GM21367 (cell line): Measurements from ENCODE around the gene TRIB2.
A peak's percentile ranks its signal among the peaks of the same experiment; 100 is the strongest.

Source experiments
- ATAC-seq: cut with Tn5 transposase; IDR thresholded peaks from one replicate; pipeline ENCODE4 v1.9.1; 2021; ENCODE audit not compliant: unreplicated experiment

TRIB2 gene

DNA sequence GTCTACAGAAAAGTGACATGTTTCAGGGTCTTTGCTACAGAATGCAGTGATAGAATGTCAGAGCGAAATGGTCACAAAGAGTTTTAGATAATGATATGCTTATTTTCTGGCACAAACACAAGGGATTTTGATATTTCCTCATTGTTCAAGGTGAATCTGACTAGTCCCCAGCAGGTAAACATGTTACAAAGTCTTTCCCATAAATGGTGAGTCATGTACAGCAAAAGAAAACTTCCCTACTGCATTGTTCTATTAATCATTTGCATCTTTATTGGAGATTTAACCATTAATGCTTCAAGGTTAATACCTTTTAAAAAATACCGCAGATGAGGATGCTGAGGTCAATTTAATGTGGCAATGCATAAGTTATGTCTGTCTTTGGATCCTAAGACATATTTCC, 19.1 kb upstream of the TRIB2 start:
- ATAC-seq, result no peak

DNA sequence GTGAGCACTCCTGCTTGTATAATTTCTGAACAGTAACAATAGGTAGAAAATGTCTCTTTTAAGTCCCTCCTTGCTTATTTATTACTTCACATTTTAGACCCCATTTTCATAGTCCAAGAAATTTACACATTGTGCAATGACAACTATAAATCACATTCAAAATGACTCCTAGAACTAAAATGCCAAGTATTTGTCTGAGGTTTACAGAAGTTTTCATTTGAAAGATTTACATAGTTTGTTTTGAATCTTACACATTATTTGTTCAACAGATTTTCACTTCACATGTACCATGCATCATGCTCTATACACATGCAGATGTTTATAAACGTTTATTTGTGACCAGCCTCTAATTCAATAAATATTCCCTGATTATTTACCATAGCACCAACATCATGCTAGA, 15.7 kb upstream of the TRIB2 start:
- no peak for ATAC-seq

DNA sequence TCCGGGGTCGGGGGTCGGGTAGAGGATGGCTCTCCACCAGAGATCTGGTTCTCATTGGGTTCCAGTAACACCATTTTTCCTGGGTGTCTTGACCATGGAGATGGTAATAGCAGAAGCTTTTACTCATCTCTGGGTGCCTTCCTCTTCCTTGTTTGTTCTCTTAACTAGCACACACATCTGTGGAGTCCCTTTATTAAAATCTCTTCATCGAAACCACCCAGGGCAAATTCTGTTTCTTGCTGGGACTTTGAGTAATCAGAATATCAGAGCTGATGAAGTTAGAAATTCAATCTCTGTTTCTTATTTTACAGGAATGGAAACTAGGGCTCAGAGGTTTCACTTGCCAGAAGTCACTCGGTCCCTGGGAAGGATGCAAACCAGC, 15.0 kb upstream of the TRIB2 start:
- no peak for ATAC-seq

DNA sequence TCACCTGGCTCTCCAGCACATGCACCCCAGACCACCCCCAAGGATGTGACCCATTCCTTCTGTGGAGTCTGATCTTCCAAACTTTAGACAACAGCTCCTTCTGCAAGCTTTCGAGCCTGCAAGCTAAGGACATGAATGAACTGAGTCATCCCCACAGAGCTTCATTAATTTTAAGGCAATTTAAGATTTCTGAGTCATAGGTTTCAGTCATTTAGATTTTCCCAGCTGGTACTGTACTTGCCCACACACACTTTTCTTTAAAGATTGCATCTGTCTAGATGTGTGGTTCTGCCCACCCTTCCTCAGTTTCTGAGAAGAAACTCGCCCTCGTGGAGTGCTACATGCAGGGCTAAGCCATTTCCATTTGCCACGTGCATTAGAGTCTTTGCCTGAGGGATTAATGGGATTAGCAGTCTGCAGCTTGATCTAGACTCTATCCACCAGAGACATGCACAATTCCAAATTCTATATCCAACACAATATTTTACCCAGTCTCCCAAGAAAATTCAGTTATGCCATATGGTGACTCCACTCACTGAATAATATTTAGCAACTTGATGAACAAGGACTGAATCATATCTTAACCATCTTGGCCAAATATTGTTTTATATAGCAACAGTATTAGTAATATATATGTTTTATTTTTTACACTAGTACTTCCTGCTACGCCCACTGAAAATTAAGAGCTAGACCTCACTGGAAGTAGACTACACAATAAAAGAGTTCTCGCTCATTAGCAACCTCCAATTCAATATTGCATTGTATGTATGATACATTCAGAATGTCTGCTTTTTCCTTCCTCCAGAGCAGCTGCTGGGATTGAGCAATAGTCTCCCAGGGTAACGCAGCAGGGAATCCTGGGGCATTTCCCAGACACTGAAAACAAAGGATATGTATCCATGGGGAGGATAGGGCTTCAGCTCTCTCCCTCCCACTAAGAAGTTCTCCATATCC, 14.3 kb upstream of the TRIB2 start:
- no peak for ATAC-seq

DNA sequence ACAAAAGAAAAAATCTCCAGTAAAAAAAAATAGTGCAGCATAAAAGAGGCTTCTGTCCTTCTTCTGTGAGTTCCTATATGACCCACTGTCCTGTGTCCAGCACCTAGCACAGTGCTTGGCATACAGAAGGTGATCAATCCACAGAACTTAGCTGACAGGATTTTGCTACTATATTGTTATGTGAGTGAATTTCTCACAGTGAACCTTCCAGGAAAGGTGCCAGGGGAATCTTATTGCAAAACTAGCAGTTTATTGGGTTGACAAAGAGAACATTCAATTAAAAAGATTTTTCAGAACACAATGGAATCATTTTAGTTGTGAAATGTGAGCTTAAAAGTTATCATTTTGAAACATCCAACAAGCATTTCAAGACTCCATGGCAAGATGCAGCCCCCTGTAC, 12.4 kb upstream of the TRIB2 start:
- ATAC-seq, result no peak

DNA sequence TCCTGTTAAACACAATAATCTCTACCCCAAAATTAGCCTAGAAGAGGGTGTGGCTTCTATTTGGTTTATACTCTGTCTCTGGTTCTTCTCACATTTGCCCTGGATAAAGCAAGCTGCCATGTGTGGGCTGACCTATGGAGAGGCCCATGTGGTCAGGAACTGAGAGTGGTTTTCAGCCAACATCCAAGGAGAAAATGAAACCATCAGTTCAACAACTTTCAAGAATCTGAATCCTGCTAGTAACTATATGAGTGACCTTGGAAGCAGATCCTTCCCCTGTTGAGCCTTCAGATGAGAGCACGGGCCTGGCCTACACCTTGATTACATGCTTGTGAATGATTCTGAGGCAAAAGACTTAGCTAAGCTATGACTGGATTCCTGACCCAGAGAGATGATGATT, 11.5 kb upstream of the TRIB2 start:
- no peak for ATAC-seq

DNA sequence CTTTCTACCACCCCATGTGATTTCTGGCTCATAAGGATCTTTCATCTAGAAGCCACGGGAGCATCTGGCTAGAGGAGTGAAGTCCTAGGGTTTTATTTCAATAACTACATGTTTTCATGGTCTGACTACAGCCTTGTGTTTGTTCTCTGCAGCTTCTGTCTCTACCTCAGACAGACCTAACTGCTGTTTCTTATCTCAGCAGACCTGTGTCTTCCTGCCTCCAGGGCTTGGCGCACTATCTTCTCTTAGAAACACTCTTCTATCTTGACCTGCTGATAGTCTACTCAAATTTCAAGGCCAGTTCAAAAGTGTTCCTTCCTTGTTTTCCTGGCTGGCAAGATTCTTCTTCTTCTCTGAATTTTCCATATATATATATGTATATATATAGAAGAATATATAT, 11.0 kb upstream of the TRIB2 start:
- no peak for ATAC-seq

DNA sequence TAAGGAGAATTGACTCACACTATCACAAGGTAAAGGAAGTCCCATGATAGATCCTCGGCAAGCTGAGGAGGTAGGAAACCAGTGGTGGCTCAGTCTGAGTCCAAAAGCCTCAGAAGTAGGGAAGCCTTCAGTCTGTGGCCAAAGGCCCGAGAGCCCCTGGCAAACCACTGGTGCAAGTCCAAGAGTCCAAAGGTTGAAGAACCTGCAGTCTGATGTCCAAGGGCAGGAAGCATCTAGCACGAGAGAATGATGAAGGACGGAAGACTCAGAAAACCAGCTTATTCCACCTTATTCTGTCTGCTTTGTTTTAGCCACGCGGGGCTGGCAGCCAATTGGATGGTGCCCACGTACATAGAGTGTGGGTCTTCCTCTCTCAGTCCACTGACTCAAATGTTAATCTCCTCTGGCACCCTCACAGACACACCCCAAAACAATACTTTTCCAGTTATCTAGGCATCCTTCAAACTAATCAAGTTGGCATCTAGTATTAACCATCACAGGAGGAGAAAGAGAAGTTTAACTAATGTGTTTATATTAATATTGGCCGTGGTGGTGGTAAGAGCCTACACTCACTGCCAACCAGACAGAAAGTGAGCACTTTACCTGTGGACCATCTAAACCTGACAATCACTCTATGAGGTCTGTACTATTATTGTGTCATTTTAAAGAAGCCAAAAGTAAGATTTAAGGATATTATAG, 8.1 kb upstream of the TRIB2 start:
- no peak for ATAC-seq

DNA sequence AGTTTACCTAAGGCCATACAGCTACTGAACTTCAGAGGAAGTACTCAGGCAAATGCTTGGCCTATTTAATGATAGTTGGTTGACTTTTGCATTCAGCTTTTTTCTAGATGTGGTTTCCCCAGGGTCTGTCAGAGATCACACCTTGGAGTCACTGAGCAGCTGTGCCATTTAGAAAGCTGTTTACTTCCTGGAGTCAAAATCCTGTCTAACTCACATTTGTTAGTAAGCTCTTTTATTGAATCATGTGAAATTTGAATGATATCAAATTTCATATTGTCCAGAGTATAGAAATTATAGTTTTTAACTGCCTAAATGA, 7.6 kb upstream of the TRIB2 start:
- no peak for ATAC-seq

DNA sequence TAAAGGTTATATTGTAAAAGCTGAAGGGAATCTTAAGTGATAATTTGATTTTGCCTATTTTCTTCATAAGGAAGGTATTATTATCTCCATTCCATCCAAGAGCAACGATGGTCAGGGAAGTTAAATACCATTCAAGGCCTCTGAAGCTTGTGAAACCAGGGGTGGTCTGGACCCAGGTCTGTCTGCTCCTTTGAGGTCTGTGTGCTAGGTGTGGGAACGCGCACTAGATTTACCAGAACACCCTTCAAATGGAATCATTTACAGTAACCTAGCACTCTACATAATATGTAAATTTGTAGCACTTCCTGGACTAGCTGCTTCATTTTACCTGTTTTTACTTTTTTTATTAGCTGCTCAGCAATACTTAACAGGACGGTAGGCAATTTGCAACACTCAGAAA, 6.4 kb upstream of the TRIB2 start:
- ATAC-seq, result no peak

DNA sequence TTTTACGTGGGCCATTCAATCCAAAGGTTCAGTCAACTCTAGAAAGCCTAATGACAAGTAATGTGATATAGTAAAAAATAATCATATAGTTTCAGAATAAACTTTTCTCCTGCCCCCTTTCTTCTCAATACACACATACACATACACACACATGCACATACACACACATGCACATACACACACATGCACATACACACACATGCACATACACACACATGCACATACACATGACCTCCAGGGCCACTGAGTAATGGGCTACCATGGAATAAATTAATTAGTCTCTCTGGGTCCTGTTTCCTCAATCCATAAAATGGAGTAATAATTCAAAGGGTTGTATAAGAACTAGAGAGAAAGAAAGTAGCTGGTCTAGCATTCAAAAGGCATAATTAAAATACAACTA, 5.4 kb upstream of the TRIB2 start:
- ATAC-seq, result no peak

DNA sequence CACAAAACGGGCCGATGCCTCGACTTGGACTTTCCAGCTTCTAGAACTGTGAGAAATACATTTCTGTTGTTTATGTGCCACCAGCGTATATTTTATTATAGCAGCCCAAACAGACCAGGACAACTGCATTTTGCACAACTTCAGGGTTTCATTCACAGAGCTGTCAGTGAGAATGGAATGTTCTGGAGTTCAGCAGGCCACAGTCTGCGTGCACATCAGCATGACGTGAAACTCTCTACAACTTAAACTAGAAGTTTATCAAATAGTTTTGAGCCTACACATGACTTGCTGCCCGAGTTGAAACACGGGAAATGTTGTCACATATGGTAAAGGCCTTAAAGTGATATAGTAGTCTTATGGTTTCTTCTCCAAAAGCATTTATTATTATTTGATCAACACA, 3.9 kb upstream of the TRIB2 start:
- no peak for ATAC-seq

DNA sequence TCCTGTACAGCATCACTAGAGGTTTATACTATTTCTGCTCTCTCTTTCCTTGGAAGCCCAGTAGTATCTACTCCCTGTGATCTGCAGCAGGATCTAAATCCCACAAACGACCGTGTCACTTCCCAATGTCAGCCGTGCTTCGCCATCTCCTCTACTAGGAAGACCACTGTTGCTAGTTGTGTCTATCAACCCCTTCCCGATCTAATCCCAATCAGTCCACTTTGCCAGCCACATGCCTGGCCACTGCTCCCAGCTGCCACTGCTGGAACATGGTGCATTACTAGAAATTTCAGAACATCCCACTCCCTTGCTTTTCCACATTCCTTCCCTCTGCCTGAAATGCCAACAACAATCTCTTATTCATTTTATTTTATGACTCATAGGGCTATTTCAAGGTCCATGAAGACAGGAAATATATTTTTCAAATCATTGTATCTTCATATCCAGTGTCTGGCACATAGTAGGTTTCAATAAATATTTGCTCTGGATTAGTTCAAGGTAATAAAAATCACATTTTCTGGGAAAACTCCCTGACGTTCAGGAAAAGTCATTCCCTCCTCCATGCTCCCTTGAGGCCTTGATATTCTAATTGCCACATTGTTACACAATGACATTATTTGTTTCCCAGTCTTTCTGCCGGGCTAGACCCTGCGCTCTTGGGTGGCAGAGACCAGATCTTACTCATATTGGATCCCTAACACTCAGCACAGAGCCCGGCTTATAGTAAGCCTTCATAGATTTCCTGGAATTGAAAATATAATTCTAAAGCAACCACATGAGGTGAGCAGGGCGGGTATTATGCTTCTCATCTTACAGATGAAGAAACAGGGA, 2.1 kb upstream of the TRIB2 start:
- no peak for ATAC-seq

DNA sequence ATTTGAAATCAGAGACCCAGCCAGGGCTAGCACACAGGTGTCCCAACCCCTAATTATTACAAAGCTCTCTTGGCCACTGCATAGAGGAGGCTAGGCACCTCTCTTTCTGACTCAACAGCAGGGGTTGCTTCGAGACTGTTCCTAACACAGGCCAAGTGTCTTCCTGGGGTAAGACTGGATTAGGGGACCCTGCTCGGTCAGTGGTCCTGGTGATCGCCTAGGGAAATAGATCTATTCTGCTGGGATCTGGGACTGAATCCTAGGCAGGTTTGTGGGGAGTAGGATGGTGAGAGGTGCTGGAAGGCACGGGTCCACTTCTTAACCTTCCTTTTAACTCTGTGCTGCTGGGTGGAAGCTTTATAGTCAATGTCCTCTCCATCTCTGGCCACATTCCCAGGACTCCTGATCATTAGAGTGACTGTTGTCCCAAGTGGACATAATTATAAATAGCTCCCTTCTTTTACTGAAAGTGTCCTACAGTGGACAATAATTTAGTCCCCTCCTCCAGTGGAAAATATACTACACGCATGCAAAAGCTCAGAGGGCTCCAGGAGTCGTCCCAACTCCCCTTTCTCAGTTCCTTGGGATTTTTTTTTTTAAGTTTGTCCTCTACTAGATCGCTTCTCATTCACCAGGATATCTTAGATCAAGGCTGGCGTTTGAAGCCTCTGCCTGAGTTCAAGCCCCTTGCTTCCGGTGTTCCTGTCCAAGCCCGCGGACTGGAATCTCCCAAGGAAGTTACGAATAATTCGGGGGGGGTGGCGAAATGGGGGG, 1.3 kb upstream of the TRIB2 start:
- ATAC-seq, result no peak

DNA sequence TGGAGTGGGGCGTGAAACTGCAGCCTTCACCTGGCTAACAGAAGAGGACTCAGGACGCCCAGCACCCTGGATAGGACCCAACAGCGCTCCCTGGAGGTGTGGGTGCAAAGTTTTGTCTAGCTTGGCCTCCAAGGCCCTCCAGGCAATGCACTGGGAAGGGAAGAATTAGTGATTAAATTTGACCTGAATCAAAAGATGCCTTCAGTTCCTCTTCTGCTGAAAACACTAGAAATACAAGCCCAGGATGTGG, 779 bp upstream of the TRIB2 start:
- ATAC-seq, result no peak

DNA sequence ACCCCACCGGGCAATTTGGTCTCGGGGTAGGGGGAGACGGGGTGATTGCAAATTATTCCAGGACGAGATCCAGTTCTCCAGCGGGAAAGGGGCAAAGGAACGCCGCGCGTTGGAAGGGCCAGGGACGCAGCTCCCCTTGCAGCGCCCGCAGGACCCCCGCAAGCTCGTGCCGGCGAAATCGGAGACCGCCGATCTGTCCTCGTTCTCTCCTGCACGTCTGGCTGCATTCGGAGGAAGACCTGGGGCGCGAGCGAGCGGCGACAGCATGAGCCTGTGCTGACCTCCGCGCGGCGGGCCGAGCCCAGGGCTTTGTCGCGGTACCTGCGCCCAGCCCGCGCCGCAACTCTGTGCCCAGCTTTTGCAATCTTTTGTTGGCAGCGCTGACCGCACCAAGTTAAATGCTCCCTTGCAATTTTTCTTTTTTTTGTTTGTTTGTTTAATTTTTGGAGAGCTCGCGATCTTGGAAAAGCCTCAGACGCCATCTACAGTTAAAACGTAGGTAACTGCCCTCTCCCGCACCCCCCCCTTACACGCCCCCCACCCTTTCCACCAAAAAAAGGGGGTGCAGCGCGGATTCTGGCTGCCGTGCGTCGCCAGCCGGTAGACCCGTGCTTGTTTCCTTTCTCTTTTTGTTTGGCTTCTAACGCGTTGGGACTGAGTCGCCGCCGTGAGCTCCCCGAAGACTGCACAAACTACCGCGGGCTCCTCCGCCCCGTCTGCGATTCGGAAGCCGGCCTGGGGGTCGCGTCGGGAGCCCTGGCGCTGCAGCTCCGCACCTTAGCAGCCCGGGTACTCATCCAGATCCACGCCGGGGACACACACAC, 667 bp downstream of the TRIB2 start:
- peak; percentile 33 for ATAC-seq

DNA sequence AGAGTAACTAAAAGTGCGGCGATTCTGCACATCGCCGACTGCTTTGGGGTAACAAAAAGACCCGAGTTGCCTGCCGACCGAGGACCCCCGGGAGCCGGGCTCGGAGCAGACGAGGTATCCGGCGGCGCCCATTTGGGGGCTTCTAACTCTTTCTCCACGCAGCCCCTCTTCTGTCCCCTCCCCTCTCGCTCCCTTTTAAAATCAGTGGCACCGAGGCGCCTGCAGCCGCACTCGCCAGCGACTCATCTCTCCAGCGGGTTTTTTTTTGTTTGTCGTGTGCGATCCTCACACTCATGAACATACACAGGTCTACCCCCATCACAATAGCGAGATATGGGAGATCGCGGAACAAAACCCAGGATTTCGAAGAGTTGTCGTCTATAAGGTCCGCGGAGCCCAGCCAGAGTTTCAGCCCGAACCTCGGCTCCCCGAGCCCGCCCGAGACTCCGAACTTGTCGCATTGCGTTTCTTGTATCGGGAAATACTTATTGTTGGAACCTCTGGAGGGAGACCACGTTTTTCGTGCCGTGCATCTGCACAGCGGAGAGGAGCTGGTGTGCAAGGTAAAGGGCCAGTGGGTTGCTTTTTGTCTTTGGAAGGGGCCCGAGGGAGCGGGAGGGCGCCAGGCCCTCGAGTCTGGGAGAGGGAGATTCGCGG, 1.4 kb downstream of the TRIB2 start:
- ATAC-seq, result no peak

DNA sequence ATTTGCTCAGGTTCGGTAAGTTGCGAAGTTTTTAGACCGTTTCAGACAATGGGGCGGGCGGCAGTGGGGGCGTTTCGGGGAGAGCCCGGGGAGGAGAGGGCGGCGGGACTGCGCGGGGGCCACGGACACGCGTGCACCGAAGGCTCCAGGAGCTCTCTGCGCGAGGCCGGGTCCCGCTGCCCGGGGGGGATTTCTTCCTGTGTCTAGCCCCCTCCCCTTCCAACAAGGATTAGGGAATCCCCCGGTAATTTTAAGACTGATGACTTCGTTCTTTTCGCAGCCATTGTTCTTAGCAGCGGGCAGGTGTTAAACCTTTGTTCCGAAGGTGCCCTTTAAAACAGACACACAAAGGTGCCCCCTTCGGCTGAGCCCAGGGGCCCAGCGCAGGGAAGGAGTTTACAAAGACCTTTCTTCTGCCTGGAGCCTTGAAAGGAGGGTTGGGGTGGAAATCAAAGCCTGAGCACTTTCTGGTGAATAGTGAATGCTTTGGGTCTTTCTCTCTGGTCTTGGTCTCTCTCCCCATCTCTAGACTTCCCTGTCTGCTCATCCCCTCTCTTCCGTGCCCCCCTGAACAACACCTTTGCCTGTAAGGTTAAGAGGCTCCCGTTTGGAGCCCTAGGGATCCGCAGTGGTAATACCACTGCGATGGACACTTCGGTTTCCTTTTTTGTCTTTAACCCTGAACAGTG, 2.1 kb downstream of the TRIB2 start:
- ATAC-seq, result no peak
